Natural killer cell (primary cell): ENCODE data around the gene SPPL2C. TPM values are rescaled to one million over a fixed set of nuclear protein-coding genes. Genes with fewer than 3 reads are reported as not detected.

Experiments
- ATAC-seq, 3 donors: fragments of 150-1000 bp in 2 of 3; fragments of 200-7000 bp in 1 of 3; cut with Tn5 transposase; 1 replicate in 1 of 3; 2 replicates in 2 of 3; pipeline ENCODE4 v1.10.0; 2021; ENCODE audit warnings: mild to moderate bottlenecking in 2 of 3, moderate library complexity in 2 of 3
- DNase-seq, 2 donors: peaks; one replicate each; pipeline versions ENCODE4 v3.0.0 to v3.0.0-alpha.2; 2013 to 2021; ENCODE audit warnings: mixed read lengths in 1 of 2
- H3K27ac ChIP-seq: one replicate; pipeline ENCODE4 v1.5.1; 2013; ENCODE audit warnings: mild to moderate bottlenecking, low read length
- H3K27me3 ChIP-seq: one replicate; pipeline ENCODE4 v1.6.1; 2013; ENCODE audit warnings: low read length; ENCODE audit not compliant: control insufficient read depth, insufficient read depth
- H3K36me3 ChIP-seq: one replicate; pipeline ENCODE4 v1.6.1; 2013; ENCODE audit warnings: low read length; ENCODE audit not compliant: control insufficient read depth, insufficient read depth
- H3K4me1 ChIP-seq: one replicate; pipeline ENCODE4 v1.6.1; 2013; ENCODE audit warnings: low read length; ENCODE audit not compliant: control insufficient read depth, insufficient read depth
- H3K4me3 ChIP-seq: one replicate; pipeline ENCODE4 v1.5.1; 2013; ENCODE audit warnings: low read length
- H3K9me3 ChIP-seq: one replicate; pipeline ENCODE4 v1.6.1; 2013; ENCODE audit warnings: low read length; ENCODE audit not compliant: control insufficient read depth, insufficient read depth
- H3K27ac Mint-ChIP-seq, 2 donors: one replicate each; pipeline ENCODE4 v1.8.0; 2022; ENCODE audit warnings: mild to moderate bottlenecking in 2 of 2, mixed read lengths in 2 of 2, moderate library complexity in 1 of 2
- H3K27me3 Mint-ChIP-seq, 2 donors: one replicate each; pipeline ENCODE4 v1.8.0; 2022; ENCODE audit warnings: low read depth in 2 of 2, mixed read lengths in 2 of 2
- H3K36me3 Mint-ChIP-seq: one replicate; pipeline ENCODE4 v1.8.0; 2022; ENCODE audit warnings: mixed read lengths
- H3K4me1 Mint-ChIP-seq, 2 donors: one replicate each; pipeline ENCODE4 v1.8.0; 2022; ENCODE audit warnings: mixed read lengths in 2 of 2
- H3K4me3 Mint-ChIP-seq: one replicate; pipeline ENCODE4 v1.8.0; 2022; ENCODE audit warnings: mild to moderate bottlenecking, moderate library complexity, mixed read lengths
- H3K9me3 Mint-ChIP-seq, 2 donors: one replicate each; pipeline ENCODE4 v1.8.0; 2022; ENCODE audit warnings: mixed read lengths in 2 of 2
- CTCF ChIP-seq: fragments of 200-600 bp; IDR thresholded peaks from one replicate; pipeline ENCODE4 v1.8.0; 2022; ENCODE audit warnings: antibody characterized with exemption
- WGBS: methylation state at CpG from one replicate; pipeline ENCODE4 v1.1.7; 2013; ENCODE audit warnings: missing lambda C conversion rate; ENCODE audit not compliant: insufficient coverage; 5-methylcytosine and 5-hydroxymethylcytosine counted together
- intact Hi-C: fragments of 100-400 bp; cut with micrococcal nuclease; formaldehyde crosslinking; loops from one replicate; pipeline ENCODE4 v1.14.2; 2022
- total RNA-seq, 4 donors: library from RNA; stranded (reverse); fragments of 120-200 nt in 1 of 4; gene quantifications; one replicate each; pipeline versions ENCODE4 v1.2.3 to v1.2.4, GENCODE V29; 2013 to 2022

Gene SPPL2C
- total RNA-seq, 3 donors from 2014 or later (not counting 1 experiment from before 2014, with no cell fraction given) = not detected

- no peaks in the 10 kb centered on the region for H3K27me3 ChIP-seq
These were observed 7.2 kb downstream of the SPPL2C start for GRCh38 chr17:45851873-45852272.

GRCh38 chr17:45852535-45853297 is 8.0 kb downstream of the SPPL2C start:
- H3K27me3 ChIP-seq = no peaks in the 10 kb centered on the region
- peaks cover 0 to 6% of the 10 kb centered on the region in 2 donors for H3K4me1 Mint-ChIP-seq
- H3K4me3 Mint-ChIP-seq = no peak overlapping the region

More at GRCh38 chr17:45851873-45852272, 7.2 kb downstream of the SPPL2C start:
- DNase-seq (no peak), ATAC-seq (no peak)
- Histone ChIP-seq H3K4me1 (no peaks in the 10 kb centered on the region), H3K9me3 (no peaks in the 10 kb centered on the region), H3K4me3 (no peak overlapping the region), H3K36me3 (no peaks in the 10 kb centered on the region), H3K27ac (no peak overlapping the region)
- no peaks in the 10 kb centered on the region for H3K9me3 Mint-ChIP-seq
- no peak overlapping the region for H3K4me3 Mint-ChIP-seq
- intact Hi-C loops = no loop called here
- H3K4me1 Mint-ChIP-seq = peaks cover 0 to 6% of the 10 kb centered on the region in 2 donors
- no peak for TF ChIP-seq CTCF
- H3K27me3 Mint-ChIP-seq = peaks cover 19 to 20% of the 10 kb centered on the region in 2 donors
- H3K36me3 Mint-ChIP-seq = no peaks in the 10 kb centered on the region
- WGBS = 83% methylated on average over 1 of the region's 1 CpG
- H3K27ac Mint-ChIP-seq = no peak overlapping the region

DNA sequence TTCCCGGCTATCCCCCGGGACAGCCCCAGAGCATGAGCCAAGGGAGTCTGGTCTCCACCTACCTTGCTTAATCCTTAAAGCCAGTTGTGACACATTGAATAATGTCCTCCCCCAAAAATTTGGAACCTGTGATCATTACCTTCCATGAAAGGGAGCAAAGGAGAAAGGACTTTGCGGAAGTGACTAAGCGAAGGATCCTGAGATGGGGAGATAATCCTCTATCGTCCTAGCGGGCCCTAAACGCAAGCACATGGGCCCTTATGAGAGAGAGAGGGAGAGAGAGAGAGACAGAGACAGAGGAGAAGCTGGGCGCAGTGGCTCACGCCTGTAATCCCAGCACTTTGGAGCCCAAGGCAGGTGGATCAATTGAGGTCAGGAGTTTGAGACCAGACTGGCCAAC is 9.5 kb downstream of the SPPL2C start:
- Mint-ChIP-seq H3K27me3 (peaks cover 26 to 38% of the 10 kb centered on the region in 2 donors), H3K36me3 (no peaks in the 10 kb centered on the region), H3K9me3 (no peaks in the 10 kb centered on the region), H3K4me1 (peaks cover 0 to 6% of the 10 kb centered on the region in 2 donors), H3K27ac (no peak overlapping the region), H3K4me3 (no peak overlapping the region)
- H3K36me3 ChIP-seq = no peaks in the 10 kb centered on the region
- TF ChIP-seq CTCF = no peak
- H3K4me3 ChIP-seq = no peak overlapping the region
- no peak overlapping the region for H3K27ac ChIP-seq
- no peak for ATAC-seq
- whole genome bisulfite sequencing = 89% methylated on average over 9 of the region's 9 CpGs
- no peaks in the 10 kb centered on the region for H3K9me3 ChIP-seq
- H3K4me1 ChIP-seq = no peaks in the 10 kb centered on the region
- DNase-seq = no peak
- intact Hi-C loops = no loop called here
- no peaks in the 10 kb centered on the region for H3K27me3 ChIP-seq

More at GRCh38 chr17:45852535-45853297, 8.0 kb downstream of the SPPL2C start:
- no peak overlapping the region for H3K27ac ChIP-seq
- no peak overlapping the region for H3K27ac Mint-ChIP-seq
- ATAC-seq (peak in 2 of 3 donors; percentile 52 to 63), DNase-seq (peak; percentile 42 to 78)
- no peaks in the 10 kb centered on the region for H3K36me3 ChIP-seq
- H3K36me3 Mint-ChIP-seq = no peaks in the 10 kb centered on the region
- 29% methylated on average over 11 of the region's 12 CpGs for WGBS
- no peaks in the 10 kb centered on the region for H3K9me3 ChIP-seq
- H3K9me3 Mint-ChIP-seq = no peaks in the 10 kb centered on the region
- TF ChIP-seq CTCF = peak; percentile 90
- intact Hi-C loops = no loop called here
- H3K27me3 Mint-ChIP-seq = peaks cover 21 to 28% of the 10 kb centered on the region in 2 donors
- H3K4me3 ChIP-seq = no peak overlapping the region
- no peaks in the 10 kb centered on the region for H3K4me1 ChIP-seq
